Activated T-helper 17 cell treated with anti-CD3 and anti-CD28 coated beads, Interleukin-2, amount 50 U/mL, for 72 hours (primary cell): ENCODE measurements around the gene SYT13. TPM values are rescaled to one million over a fixed set of nuclear protein-coding genes. Genes with fewer than 3 reads are reported as not detected.

Experiments
- ATAC-seq: fragments of 150-1000 bp; cut with Tn5 transposase; replicated peaks from 2 replicates; pipeline ENCODE4 v1.10.0; 2021; ENCODE audit warnings: mild to moderate bottlenecking, moderate library complexity
- H3K27ac Mint-ChIP-seq: one replicate; pipeline ENCODE4 v1.8.0; 2022; ENCODE audit warnings: mixed read lengths
- H3K27me3 Mint-ChIP-seq: one replicate; pipeline ENCODE4 v1.8.0; 2022; ENCODE audit warnings: mixed read lengths
- H3K36me3 Mint-ChIP-seq: one replicate; pipeline ENCODE4 v1.8.0; 2022; ENCODE audit warnings: low read depth, mild to moderate bottlenecking, mixed read lengths
- H3K4me1 Mint-ChIP-seq: one replicate; pipeline ENCODE4 v1.8.0; 2022; ENCODE audit warnings: mixed read lengths
- H3K4me3 Mint-ChIP-seq: one replicate; pipeline ENCODE4 v1.8.0; 2022; ENCODE audit warnings: mild to moderate bottlenecking, mixed read lengths
- H3K9me3 Mint-ChIP-seq: one replicate; pipeline ENCODE4 v1.8.0; 2022; ENCODE audit warnings: mixed read lengths
- total RNA-seq, 2 donors: library from RNA; stranded (reverse); gene quantifications; one replicate each; pipeline ENCODE4 v1.2.3, GENCODE V29; 2022

Gene SYT13
- total RNA-seq, 2 donors from 2014 or later = not detected

- Mint-ChIP-seq H3K27me3 (peaks cover 57% of the 10 kb centered on the region), H3K4me3 (no peak overlapping the region), H3K4me1 (no peaks in the 10 kb centered on the region), H3K27ac (no peak overlapping the region), H3K36me3 (no peaks in the 10 kb centered on the region), H3K9me3 (no peaks in the 10 kb centered on the region)
- ATAC-seq = no peak
Measured at GRCh38 chr11:45272701-45273100, 13.4 kb downstream of the SYT13 start.

GRCh38 chr11:45270946-45271716, 15.0 kb downstream of the SYT13 start:
- ATAC-seq = no peak
- H3K27me3 Mint-ChIP-seq = peaks cover 57% of the 10 kb centered on the region
- H3K4me1 Mint-ChIP-seq = no peaks in the 10 kb centered on the region
- H3K4me3 Mint-ChIP-seq = no peak overlapping the region
- no peaks in the 10 kb centered on the region for H3K36me3 Mint-ChIP-seq
- H3K27ac Mint-ChIP-seq = no peak overlapping the region
- no peaks in the 10 kb centered on the region for H3K9me3 Mint-ChIP-seq

GRCh38 chr11:45269678-45270077, 16.5 kb downstream of the SYT13 start:
- no peak for ATAC-seq

GRCh38 chr11:45267652-45268299, 18.4 kb downstream of the SYT13 start:
- no peaks in the 10 kb centered on the region for H3K4me1 Mint-ChIP-seq
- no peak overlapping the region for H3K27ac Mint-ChIP-seq
- peaks cover 53% of the 10 kb centered on the region for H3K27me3 Mint-ChIP-seq
- H3K4me3 Mint-ChIP-seq = no peak overlapping the region
- H3K36me3 Mint-ChIP-seq = no peaks in the 10 kb centered on the region
- no peaks in the 10 kb centered on the region for H3K9me3 Mint-ChIP-seq
- no peak for ATAC-seq

More at GRCh38 chr11:45269678-45270077, 16.5 kb downstream of the SYT13 start:
- H3K27ac Mint-ChIP-seq = no peak overlapping the region
- peaks cover 56% of the 10 kb centered on the region for H3K27me3 Mint-ChIP-seq
- H3K4me3 Mint-ChIP-seq = no peak overlapping the region
- H3K9me3 Mint-ChIP-seq = no peaks in the 10 kb centered on the region
- H3K4me1 Mint-ChIP-seq = no peaks in the 10 kb centered on the region
- H3K36me3 Mint-ChIP-seq = no peaks in the 10 kb centered on the region

DNA sequence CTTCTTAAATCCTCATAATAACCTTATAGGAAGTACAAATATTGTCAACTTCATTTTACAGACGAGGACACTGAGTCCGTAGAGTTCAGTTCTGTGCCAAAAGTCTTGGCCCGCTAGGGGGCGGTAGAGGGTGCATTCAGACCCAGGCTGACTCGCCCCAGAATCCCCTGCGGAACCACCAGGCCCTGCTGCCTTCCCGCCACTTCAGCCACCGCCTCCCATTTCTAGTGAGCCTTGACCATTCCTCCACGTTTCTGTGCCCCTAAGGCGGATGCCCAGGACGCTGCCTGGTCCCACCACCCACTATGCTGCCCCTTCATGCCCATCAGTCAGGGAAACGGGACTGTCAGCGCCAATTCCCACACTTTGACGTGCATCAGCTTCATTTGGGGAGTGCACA, 19.1 kb downstream of the SYT13 start:
- no peaks in the 10 kb centered on the region for H3K36me3 Mint-ChIP-seq
- H3K27ac Mint-ChIP-seq = no peak overlapping the region
- H3K4me3 Mint-ChIP-seq = no peak overlapping the region
- no peaks in the 10 kb centered on the region for H3K9me3 Mint-ChIP-seq
- no peak for ATAC-seq
- H3K4me1 Mint-ChIP-seq = no peaks in the 10 kb centered on the region
- H3K27me3 Mint-ChIP-seq = peaks cover 51% of the 10 kb centered on the region

DNA sequence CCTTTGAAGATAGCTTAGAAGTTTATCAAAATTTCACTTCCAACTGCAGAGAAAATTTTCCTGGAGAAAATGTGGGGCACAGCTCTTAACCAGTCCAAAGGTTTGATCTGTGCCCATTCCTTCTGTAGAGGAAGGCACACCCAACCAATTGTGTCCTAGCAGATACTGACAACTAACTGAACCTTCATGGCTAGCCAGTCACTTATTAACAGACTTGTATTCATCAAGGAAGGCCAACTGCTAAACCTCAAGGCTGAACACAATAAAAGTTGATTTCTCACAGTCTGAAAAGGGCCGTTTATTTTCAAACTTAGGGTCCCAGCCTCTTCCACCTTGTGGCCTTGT, 19.5 kb downstream of the SYT13 start:
- H3K9me3 Mint-ChIP-seq = no peaks in the 10 kb centered on the region
- no peaks in the 10 kb centered on the region for H3K36me3 Mint-ChIP-seq
- peaks cover 53% of the 10 kb centered on the region for H3K27me3 Mint-ChIP-seq
- H3K4me1 Mint-ChIP-seq = no peaks in the 10 kb centered on the region
- H3K27ac Mint-ChIP-seq = no peak overlapping the region
- no peak overlapping the region for H3K4me3 Mint-ChIP-seq
- no peak for ATAC-seq

GRCh38 chr11:45265969-45266675, 20.0 kb downstream of the SYT13 start:
- Mint-ChIP-seq H3K9me3 (no peaks in the 10 kb centered on the region), H3K4me1 (no peaks in the 10 kb centered on the region), H3K4me3 (no peak overlapping the region), H3K36me3 (no peaks in the 10 kb centered on the region), H3K27ac (no peak overlapping the region), H3K27me3 (peaks cover 49% of the 10 kb centered on the region)
- ATAC-seq = no peak

- no peak for ATAC-seq
- no peak overlapping the region for H3K27ac Mint-ChIP-seq
- no peaks in the 10 kb centered on the region for H3K36me3 Mint-ChIP-seq
- no peak overlapping the region for H3K4me3 Mint-ChIP-seq
- no peaks in the 10 kb centered on the region for H3K9me3 Mint-ChIP-seq
- H3K27me3 Mint-ChIP-seq = peaks cover 41% of the 10 kb centered on the region
- H3K4me1 Mint-ChIP-seq = no peaks in the 10 kb centered on the region
Measured at GRCh38 chr11:45264839-45265515, 21.2 kb downstream of the SYT13 start.

- Mint-ChIP-seq H3K36me3 (no peaks in the 10 kb centered on the region), H3K9me3 (no peaks in the 10 kb centered on the region), H3K27me3 (peaks cover 43% of the 10 kb centered on the region), H3K4me3 (no peak overlapping the region), H3K27ac (no peak overlapping the region), H3K4me1 (no peaks in the 10 kb centered on the region)
- no peak for ATAC-seq
Measured at GRCh38 chr11:45263773-45264172, 22.4 kb downstream of the SYT13 start.

DNA sequence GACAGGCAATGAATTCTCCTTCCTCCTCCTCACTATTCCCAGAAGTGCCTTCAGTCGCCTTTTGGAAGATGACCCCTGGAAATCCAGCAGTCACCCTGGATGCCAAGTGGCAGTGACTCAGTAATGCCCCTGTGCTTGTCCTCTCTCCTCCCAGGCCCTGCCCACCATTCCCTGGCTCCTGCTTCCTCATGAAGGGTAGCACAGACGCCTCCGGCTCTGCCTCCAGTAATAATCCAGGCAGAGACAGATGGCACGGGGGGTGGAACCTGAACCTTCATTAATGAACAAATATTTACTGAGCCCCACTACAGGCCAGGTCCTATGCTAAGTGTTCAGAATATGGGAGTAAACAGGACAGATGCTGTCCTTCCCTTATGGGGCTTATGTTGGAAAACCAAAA, 23.2 kb downstream of the SYT13 start:
- H3K27ac Mint-ChIP-seq = no peak overlapping the region
- H3K36me3 Mint-ChIP-seq = no peaks in the 10 kb centered on the region
- no peaks in the 10 kb centered on the region for H3K4me1 Mint-ChIP-seq
- ATAC-seq = no peak
- H3K27me3 Mint-ChIP-seq = peaks cover 43% of the 10 kb centered on the region
- no peaks in the 10 kb centered on the region for H3K9me3 Mint-ChIP-seq
- H3K4me3 Mint-ChIP-seq = no peak overlapping the region

GRCh38 chr11:45260071-45260470, 26.1 kb downstream of the SYT13 start:
- Mint-ChIP-seq H3K4me1 (no peaks in the 10 kb centered on the region), H3K9me3 (no peaks in the 10 kb centered on the region), H3K27me3 (peaks cover 46% of the 10 kb centered on the region), H3K4me3 (no peak overlapping the region), H3K36me3 (no peaks in the 10 kb centered on the region), H3K27ac (no peak overlapping the region)
- ATAC-seq = no peak

GRCh38 chr11:45259592-45259991, 26.5 kb downstream of the SYT13 start:
- Mint-ChIP-seq H3K36me3 (no peaks in the 10 kb centered on the region), H3K4me1 (no peaks in the 10 kb centered on the region), H3K27me3 (peaks cover 42% of the 10 kb centered on the region), H3K4me3 (no peak overlapping the region), H3K27ac (no peak overlapping the region), H3K9me3 (no peaks in the 10 kb centered on the region)
- ATAC-seq = no peak

DNA sequence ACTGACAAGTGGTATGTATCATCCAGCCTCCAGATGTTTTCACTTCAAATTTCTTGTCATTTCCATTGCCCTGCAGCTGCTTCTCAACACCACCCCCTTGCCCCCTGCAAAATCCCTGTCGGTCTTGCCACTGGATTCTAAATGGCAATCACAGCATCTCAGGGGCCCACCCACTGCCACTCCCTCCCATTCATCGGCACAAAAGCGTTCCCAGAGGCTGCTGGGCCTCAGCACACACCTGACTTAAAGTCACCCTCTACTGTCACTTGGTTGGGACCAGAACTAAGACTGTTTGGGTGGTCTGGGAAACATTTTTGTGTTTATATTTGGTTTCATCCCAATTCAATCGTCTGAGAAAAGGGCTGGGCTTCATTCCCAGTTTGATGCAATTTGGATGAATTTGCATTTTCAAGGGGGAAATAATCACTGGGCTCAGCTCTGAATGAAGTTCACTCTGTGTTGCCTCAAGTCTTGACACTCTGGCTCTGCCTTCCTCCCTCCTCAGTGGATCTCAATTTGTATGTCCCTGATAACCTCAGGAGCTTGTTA, 27.1 kb downstream of the SYT13 start:
- no peak for ATAC-seq
- peaks cover 42% of the 10 kb centered on the region for H3K27me3 Mint-ChIP-seq
- no peaks in the 10 kb centered on the region for H3K4me1 Mint-ChIP-seq
- no peak overlapping the region for H3K27ac Mint-ChIP-seq
- no peaks in the 10 kb centered on the region for H3K9me3 Mint-ChIP-seq
- H3K36me3 Mint-ChIP-seq = no peaks in the 10 kb centered on the region
- no peak overlapping the region for H3K4me3 Mint-ChIP-seq

DNA sequence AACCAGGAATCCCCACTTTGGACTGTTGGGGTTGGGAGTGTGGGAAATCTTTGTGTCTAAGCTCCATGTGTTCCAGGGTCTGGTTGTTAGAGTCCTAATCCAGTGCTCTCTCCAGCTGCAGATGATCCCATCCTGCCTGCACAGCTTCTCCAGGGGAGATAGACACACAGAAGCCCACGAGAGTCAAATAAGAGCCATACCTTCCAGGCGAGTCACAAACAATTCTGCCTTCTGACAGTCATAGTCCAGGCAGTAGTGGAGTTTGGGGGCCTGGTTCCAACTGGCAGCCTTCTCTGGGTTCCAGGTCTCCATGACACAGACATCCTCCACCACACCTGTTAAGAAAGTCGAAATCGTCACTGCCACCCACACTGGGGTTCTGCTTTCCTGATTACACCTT, 32.1 kb downstream of the SYT13 start:
- Mint-ChIP-seq H3K4me3 (no peak overlapping the region), H3K4me1 (no peaks in the 10 kb centered on the region), H3K36me3 (no peaks in the 10 kb centered on the region), H3K27me3 (peaks cover 49% of the 10 kb centered on the region), H3K27ac (no peak overlapping the region), H3K9me3 (no peaks in the 10 kb centered on the region)
- ATAC-seq = no peak
